Body of pancreas (tissue), 4 donors: Measurements from ENCODE around the gene ARHGAP6.

Source experiments
- POLR2A ChIP-seq, 3 donors: fragments of 450-650 bp; IDR thresholded peaks; one replicate each; pipeline ENCODE4 v1.6.1; 2016; ENCODE audit warnings: antibody characterized with exemption in 3 of 3, mild to moderate bottlenecking in 2 of 3
- TF ChIP-seq, protein P1 (sequence below), 7 experiments: fragments of 450-650 bp in 4 of 7; fragments of 200-600 bp in 3 of 7; sonication (generic) in 3 of 7; IDR thresholded peaks; one replicate each; pipeline ENCODE4 v1.5.1; 2016 to 2019; ENCODE audit warnings: antibody characterized with exemption in 7 of 7

DNA sequence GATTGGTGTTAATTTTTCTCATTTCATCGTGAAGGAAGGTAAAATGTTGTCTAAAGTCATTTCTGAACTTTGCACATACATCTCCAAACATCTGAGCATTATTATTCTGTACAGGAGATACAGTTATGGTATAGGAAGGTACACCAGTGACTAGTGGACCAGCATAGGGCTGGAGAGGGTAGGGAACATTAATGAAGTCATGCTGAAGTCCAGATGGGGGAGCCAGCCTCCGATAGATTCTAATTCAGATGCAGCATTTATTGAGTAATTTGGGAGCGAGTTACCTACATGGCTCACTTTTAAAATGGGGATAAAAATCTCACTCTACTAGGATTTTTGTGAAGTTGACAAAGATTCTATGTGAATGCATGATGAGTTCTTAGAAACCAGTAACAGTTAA, 337.6 kb downstream of the ARHGAP6 start:
- TF ChIP-seq, protein P1, sequence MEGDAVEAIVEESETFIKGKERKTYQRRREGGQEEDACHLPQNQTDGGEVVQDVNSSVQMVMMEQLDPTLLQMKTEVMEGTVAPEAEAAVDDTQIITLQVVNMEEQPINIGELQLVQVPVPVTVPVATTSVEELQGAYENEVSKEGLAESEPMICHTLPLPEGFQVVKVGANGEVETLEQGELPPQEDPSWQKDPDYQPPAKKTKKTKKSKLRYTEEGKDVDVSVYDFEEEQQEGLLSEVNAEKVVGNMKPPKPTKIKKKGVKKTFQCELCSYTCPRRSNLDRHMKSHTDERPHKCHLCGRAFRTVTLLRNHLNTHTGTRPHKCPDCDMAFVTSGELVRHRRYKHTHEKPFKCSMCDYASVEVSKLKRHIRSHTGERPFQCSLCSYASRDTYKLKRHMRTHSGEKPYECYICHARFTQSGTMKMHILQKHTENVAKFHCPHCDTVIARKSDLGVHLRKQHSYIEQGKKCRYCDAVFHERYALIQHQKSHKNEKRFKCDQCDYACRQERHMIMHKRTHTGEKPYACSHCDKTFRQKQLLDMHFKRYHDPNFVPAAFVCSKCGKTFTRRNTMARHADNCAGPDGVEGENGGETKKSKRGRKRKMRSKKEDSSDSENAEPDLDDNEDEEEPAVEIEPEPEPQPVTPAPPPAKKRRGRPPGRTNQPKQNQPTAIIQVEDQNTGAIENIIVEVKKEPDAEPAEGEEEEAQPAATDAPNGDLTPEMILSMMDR (IDR thresholded peaks at IDR 0.05) = no peak
- no peak for TF ChIP-seq POLR2A (IDR thresholded peaks at IDR 0.05)
